ENCODE results near the gene KIAA1958. TPM values are rescaled to one million over a fixed set of nuclear protein-coding genes. Genes with fewer than 3 reads are reported as not detected.

Gene KIAA1958
- total RNA-seq = 10 to 100 TPM; 14.9 to 15.3 TPM

GRCh38 chr9:112486221-112487007 lies at the start of gene KIAA1958:
Gene KIAA1958, plus strand, starts transcription at chr9:112486827. Its CDS starts 87,254 bp downstream, at chr9:112574081.
- Mint-ChIP-seq H3K4me3 (peak within 1 kb of the TSS; percentile 94), H3K36me3 (ENCODE audit: low read depth) (peaks cover 14% of the 10 kb centered on the region), H3K27ac (peak within 1 kb of the TSS; percentile 92), H3K4me1 (ENCODE audit: low read depth) (peaks cover 36% of the 10 kb centered on the region), H3K27me3 (no peaks in the 10 kb centered on the region), H3K9me3 (no peaks in the 10 kb centered on the region)
- ATAC-seq (peak; percentile 96), DNase-seq (peak; percentile 93)
- POLR2A ChIA-PET = interaction anchor here (0.5 to 2.3 kb wide), 8 partner anchors 9 to 265 kb away, joined by 3 to 11 read pairs (median 7); partner anchors contain the start of gene HSDL2
- CTCF ChIA-PET = interaction anchor here (0.9 to 1.8 kb wide), 3 partner anchors 10 to 389 kb away, joined by 3 to 5 read pairs (median 3); no protein-coding TSS in a partner anchor
- TF ChIP-seq CTCF (IDR thresholded peaks at IDR 0.05) = no peak
- intact Hi-C loops (cut with micrococcal nuclease) = no loop called here

- ChIA-PET POLR2A (no interaction called here), CTCF (interaction anchor here (0.7 kb wide), 1 partner anchor 64 kb away, joined by 3 read pairs; no protein-coding TSS in a partner anchor)
- no peak for ATAC-seq
- no peaks in the 10 kb centered on the region for H3K36me3 Mint-ChIP-seq (ENCODE audit: low read depth)
- no peak overlapping the region for H3K27ac Mint-ChIP-seq
- intact Hi-C loops (cut with micrococcal nuclease) = no loop called here
- no peak for TF ChIP-seq CTCF (IDR thresholded peaks at IDR 0.05)
- no peaks in the 10 kb centered on the region for H3K9me3 Mint-ChIP-seq
- no peak for DNase-seq
- H3K4me3 Mint-ChIP-seq = no peak overlapping the region
- H3K27me3 Mint-ChIP-seq = no peaks in the 10 kb centered on the region
- H3K4me1 Mint-ChIP-seq (ENCODE audit: low read depth) = no peaks in the 10 kb centered on the region
These were observed 49.2 kb upstream of the KIAA1958 start for GRCh38 chr9:112437406-112437805.

GRCh38 chr9:112439171-112439570 lies 47.5 kb upstream of the KIAA1958 start:
- POLR2A ChIA-PET = interaction anchor here (2.3 kb wide), 1 partner anchor 11 kb away, joined by 6 read pairs; no protein-coding TSS in a partner anchor
- H3K27me3 Mint-ChIP-seq = no peaks in the 10 kb centered on the region
- H3K4me1 Mint-ChIP-seq (ENCODE audit: low read depth) = no peaks in the 10 kb centered on the region
- no peak overlapping the region for H3K4me3 Mint-ChIP-seq
- no peaks in the 10 kb centered on the region for H3K9me3 Mint-ChIP-seq
- no peak overlapping the region for H3K27ac Mint-ChIP-seq
- CTCF ChIA-PET = interaction anchor here (0.7 to 1.2 kb wide), 4 partner anchors 18 to 464 kb away, joined by 3 read pairs; no protein-coding TSS in a partner anchor
- DNase-seq (no peak), ATAC-seq (no peak)
- intact Hi-C loops (cut with micrococcal nuclease) = no loop called here
- no peaks in the 10 kb centered on the region for H3K36me3 Mint-ChIP-seq (ENCODE audit: low read depth)
- no peak for TF ChIP-seq CTCF (IDR thresholded peaks at IDR 0.05)

GRCh38 chr9:112439825-112440224 lies 46.8 kb upstream of the KIAA1958 start:
- intact Hi-C loops (cut with micrococcal nuclease) = no loop called here
- ChIA-PET POLR2A (interaction anchor here (2.3 kb wide), 1 partner anchor 11 kb away, joined by 6 read pairs; no protein-coding TSS in a partner anchor), CTCF (interaction anchor here (0.7 to 1.2 kb wide), 4 partner anchors 18 to 463 kb away, joined by 3 read pairs; no protein-coding TSS in a partner anchor)
- TF ChIP-seq CTCF (IDR thresholded peaks at IDR 0.05) = no peak
- Mint-ChIP-seq H3K4me3 (no peak overlapping the region), H3K9me3 (no peaks in the 10 kb centered on the region), H3K36me3 (ENCODE audit: low read depth) (no peaks in the 10 kb centered on the region), H3K27me3 (no peaks in the 10 kb centered on the region), H3K4me1 (ENCODE audit: low read depth) (no peaks in the 10 kb centered on the region), H3K27ac (no peak overlapping the region)
- ATAC-seq (no peak), DNase-seq (no peak)

GRCh38 chr9:112443200-112443599 lies 43.4 kb upstream of the KIAA1958 start:
- no peaks in the 10 kb centered on the region for H3K27me3 Mint-ChIP-seq
- no peak overlapping the region for H3K4me3 Mint-ChIP-seq
- ATAC-seq (no peak), DNase-seq (peak; percentile 37)
- H3K9me3 Mint-ChIP-seq = no peaks in the 10 kb centered on the region
- H3K27ac Mint-ChIP-seq = no peak overlapping the region
- no peaks in the 10 kb centered on the region for H3K4me1 Mint-ChIP-seq (ENCODE audit: low read depth)
- intact Hi-C loops (cut with micrococcal nuclease) = no loop called here
- peak; percentile 51 for TF ChIP-seq CTCF (IDR thresholded peaks at IDR 0.05)
- CTCF ChIA-PET = interaction anchor here (0.9 to 1.9 kb wide), 5 partner anchors 107 to 376 kb away, joined by 4 to 7 read pairs (median 4); no protein-coding TSS in a partner anchor
- H3K36me3 Mint-ChIP-seq (ENCODE audit: low read depth) = no peaks in the 10 kb centered on the region
- POLR2A ChIA-PET = no interaction called here
